ENCODE data around the gene TMEM236. TPM values are rescaled to one million over a fixed set of nuclear protein-coding genes. Genes with fewer than 3 reads are reported as not detected.

TMEM236 gene
- total RNA-seq, 2 donors from 2014 or later = 0.14 to 0.45 TPM

GRCh38 chr10:17789396-17789795, 37.4 kb downstream of the TMEM236 start:
- WGBS = 91% methylated on average over 7 of the region's 7 CpGs
- Histone ChIP-seq H3K27me3 (replicated peaks; ENCODE audit: insufficient read depth) (no peaks in the 10 kb centered on the region), H3K9me3 (no peaks in the 10 kb centered on the region), H3K4me1 (replicated peaks) (no peaks in the 10 kb centered on the region), H3K4me3 (no peak overlapping the region), H3K27ac (no peak overlapping the region), H3K36me3 (no peaks in the 10 kb centered on the region)
- no peak for TF ChIP-seq POLR2AphosphoS5 (IDR thresholded peaks at IDR 0.05)
- no peak for TF ChIP-seq CTCF (IDR thresholded peaks at IDR 0.05)
- no peak for TF ChIP-seq POLR2A (IDR thresholded peaks at IDR 0.05)
- DNase-seq (ENCODE audit: low spot score) = no peak
- intact Hi-C loops (cut with DNase I) = no loop called here

GRCh38 chr10:17790651-17791050, 38.6 kb downstream of the TMEM236 start:
- Histone ChIP-seq H3K4me3 (no peak overlapping the region), H3K27ac (no peak overlapping the region), H3K4me1 (replicated peaks) (no peaks in the 10 kb centered on the region), H3K9me3 (no peaks in the 10 kb centered on the region), H3K27me3 (replicated peaks; ENCODE audit: insufficient read depth) (no peaks in the 10 kb centered on the region), H3K36me3 (no peaks in the 10 kb centered on the region)
- WGBS = 92% methylated on average over 2 of the region's 2 CpGs
- intact Hi-C loops (cut with DNase I) = no loop called here
- TF ChIP-seq POLR2AphosphoS5 (IDR thresholded peaks at IDR 0.05) (no peak), CTCF (IDR thresholded peaks at IDR 0.05) (no peak), POLR2A (IDR thresholded peaks at IDR 0.05) (no peak)
- DNase-seq (ENCODE audit: low spot score) = no peak

DNA sequence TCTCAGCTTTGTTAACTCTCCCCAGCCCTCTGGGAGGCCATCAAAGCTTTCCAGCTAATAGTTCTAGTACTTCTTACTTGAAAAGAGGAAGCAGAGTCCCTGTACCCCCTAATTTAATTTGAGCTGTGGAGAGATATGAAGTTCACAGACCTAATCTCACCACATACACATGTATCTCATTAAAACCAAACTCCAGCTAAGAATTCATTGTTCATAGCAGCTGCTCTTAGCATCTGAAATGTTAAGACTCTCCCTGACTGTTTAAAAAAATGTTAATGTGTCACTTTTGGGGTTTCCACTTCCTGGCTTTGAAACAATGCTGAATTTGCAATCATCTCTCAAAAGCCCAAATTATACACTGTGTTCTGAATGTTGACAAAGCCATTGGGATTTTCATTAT, 41.0 kb downstream of the TMEM236 start:
- Histone ChIP-seq H3K27me3 (replicated peaks; ENCODE audit: insufficient read depth) (no peaks in the 10 kb centered on the region), H3K4me1 (replicated peaks) (no peaks in the 10 kb centered on the region), H3K9me3 (no peaks in the 10 kb centered on the region), H3K36me3 (no peaks in the 10 kb centered on the region), H3K4me3 (no peak overlapping the region), H3K27ac (no peak overlapping the region)
- intact Hi-C loops (cut with DNase I) = no loop called here
- DNase-seq (ENCODE audit: low spot score) = no peak
- TF ChIP-seq POLR2AphosphoS5 (IDR thresholded peaks at IDR 0.05) (no peak), POLR2A (IDR thresholded peaks at IDR 0.05) (no peak), CTCF (IDR thresholded peaks at IDR 0.05) (no peak)

DNA sequence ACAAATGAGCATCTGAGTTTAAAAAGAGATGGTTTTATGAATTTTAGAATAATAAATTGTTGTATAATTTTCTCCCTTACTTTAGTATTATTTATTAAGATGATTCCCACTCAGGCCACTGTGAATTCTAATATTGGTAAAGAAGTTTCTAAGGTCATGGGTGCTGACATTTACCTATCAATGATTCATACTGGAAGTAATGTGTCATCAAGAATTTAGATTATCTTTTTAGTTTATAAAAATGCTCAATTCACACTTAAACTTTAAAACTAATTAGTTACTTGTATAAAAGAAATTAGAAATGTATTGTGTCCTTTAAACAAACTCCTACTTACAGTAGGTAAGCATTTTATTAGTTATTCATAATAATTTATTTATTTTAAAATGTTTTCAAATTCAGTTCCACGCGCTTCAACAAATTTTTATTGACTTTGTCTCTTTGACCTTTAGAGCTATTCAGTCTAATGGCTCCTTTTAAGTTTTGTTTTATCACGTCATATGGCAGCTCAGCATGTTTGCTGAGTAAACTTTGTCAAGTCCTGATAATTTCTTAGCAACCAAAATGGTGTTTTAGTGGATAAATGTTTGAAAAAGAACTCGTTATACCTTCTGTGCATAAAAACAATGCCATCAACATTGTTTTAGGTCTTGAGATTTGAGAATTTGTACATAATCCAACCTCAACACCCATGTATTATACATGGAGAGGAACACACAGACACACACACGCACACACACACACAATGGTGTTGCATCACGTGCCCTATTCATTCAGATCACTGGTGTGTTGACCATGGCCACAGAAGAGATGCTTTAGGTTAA, 42.0 kb downstream of the TMEM236 start:
- no peak overlapping the region for H3K4me3 ChIP-seq
- WGBS = 35% methylated on average over 6 of the region's 6 CpGs
- H3K36me3 ChIP-seq = no peaks in the 10 kb centered on the region
- TF ChIP-seq CTCF (IDR thresholded peaks at IDR 0.05) (no peak), POLR2AphosphoS5 (IDR thresholded peaks at IDR 0.05) (no peak), POLR2A (IDR thresholded peaks at IDR 0.05) (no peak)
- H3K9me3 ChIP-seq = no peaks in the 10 kb centered on the region
- no peaks in the 10 kb centered on the region for H3K4me1 ChIP-seq (replicated peaks)
- no peak overlapping the region for H3K27ac ChIP-seq
- DNase-seq (ENCODE audit: low spot score) = no peak
- no peaks in the 10 kb centered on the region for H3K27me3 ChIP-seq (replicated peaks; ENCODE audit: insufficient read depth)
- intact Hi-C loops (cut with DNase I) = no loop called here

DNA sequence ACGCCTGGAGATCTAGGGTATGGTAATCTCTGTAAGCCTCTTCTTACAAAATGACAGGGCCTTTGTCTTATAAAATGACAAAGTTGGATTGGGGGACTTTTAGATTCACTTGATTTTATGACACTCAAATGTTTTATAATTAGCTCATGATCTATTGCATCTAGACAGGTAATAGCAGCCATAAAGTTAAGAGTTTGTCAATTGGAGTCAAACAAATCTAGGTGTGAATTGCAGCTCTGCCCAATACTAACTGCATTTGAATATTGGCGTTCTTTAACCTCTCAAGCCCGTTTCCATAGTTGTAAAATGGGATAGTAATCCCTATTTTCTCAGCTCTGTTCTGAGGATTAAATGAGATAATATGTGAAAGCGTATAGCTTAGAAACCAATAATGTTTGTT, 43.1 kb downstream of the TMEM236 start:
- DNase-seq (ENCODE audit: low spot score) = no peak
- Histone ChIP-seq H3K4me1 (replicated peaks) (no peaks in the 10 kb centered on the region), H3K27me3 (replicated peaks; ENCODE audit: insufficient read depth) (no peaks in the 10 kb centered on the region), H3K9me3 (no peaks in the 10 kb centered on the region), H3K4me3 (no peak overlapping the region), H3K27ac (no peak overlapping the region), H3K36me3 (no peaks in the 10 kb centered on the region)
- 72% methylated on average over 4 of the region's 4 CpGs for WGBS
- no peak for TF ChIP-seq POLR2AphosphoS5 (IDR thresholded peaks at IDR 0.05)
- no peak for TF ChIP-seq CTCF (IDR thresholded peaks at IDR 0.05)
- TF ChIP-seq POLR2A (IDR thresholded peaks at IDR 0.05) = no peak
- intact Hi-C loops (cut with DNase I) = no loop called here
